Measurements from ENCODE around the gene SETD2.

DNA sequence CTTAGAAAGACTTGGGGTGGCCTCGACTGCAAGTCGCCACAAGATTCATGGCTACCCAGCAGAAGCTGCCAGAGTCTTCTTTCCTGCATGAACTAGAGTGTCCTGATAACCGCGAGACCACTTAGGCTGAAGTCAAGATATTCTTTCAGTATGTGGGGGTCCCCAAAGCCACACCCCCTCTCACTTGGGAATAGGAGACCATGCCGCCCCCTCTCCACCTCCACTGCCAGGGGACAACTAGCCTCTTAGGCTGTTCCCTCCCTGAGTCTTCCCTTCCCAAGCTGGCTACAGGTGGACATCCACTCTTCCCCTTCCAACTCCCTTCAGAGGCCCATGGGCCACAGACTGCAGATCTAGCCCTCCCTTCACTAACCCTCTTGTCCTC, 186.1 kb downstream of the SETD2 start:
- TF ChIP-seq, protein P1, sequence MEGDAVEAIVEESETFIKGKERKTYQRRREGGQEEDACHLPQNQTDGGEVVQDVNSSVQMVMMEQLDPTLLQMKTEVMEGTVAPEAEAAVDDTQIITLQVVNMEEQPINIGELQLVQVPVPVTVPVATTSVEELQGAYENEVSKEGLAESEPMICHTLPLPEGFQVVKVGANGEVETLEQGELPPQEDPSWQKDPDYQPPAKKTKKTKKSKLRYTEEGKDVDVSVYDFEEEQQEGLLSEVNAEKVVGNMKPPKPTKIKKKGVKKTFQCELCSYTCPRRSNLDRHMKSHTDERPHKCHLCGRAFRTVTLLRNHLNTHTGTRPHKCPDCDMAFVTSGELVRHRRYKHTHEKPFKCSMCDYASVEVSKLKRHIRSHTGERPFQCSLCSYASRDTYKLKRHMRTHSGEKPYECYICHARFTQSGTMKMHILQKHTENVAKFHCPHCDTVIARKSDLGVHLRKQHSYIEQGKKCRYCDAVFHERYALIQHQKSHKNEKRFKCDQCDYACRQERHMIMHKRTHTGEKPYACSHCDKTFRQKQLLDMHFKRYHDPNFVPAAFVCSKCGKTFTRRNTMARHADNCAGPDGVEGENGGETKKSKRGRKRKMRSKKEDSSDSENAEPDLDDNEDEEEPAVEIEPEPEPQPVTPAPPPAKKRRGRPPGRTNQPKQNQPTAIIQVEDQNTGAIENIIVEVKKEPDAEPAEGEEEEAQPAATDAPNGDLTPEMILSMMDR (IDR thresholded peaks at IDR 0.05 in 4 of 5, conservative IDR thresholded peaks at IDR 0.05 in 1 of 5), result no peak
- TF ChIP-seq POLR2A (IDR thresholded peaks at IDR 0.05), result no peak

All from gastrocnemius medialis (tissue), 4 donors.